H9 (cell line): ENCODE data around the gene RABL3. TPM values are rescaled to one million over a fixed set of nuclear protein-coding genes. Genes with fewer than 3 reads are reported as not detected.
A peak's percentile ranks its signal among the peaks of the same experiment; 100 is the strongest.

Source experiments
- DNase-seq: peaks from one replicate; pipeline ENCODE4 v3.0.0-alpha.2; 2017
- H2AFZ ChIP-seq: one replicate; pipeline ENCODE4 v1.6.1; 2013; ENCODE audit warnings: mild to moderate bottlenecking, low read length, control low read depth, moderate library complexity
- H2AK5ac ChIP-seq: 2 replicates; pipeline ENCODE4 v1.6.1; 2013; ENCODE audit warnings: low read length, control low read depth, mixed read lengths; ENCODE audit not compliant: insufficient read length
- H2BK120ac ChIP-seq: one replicate; pipeline ENCODE4 v1.6.1; 2013; ENCODE audit warnings: low read depth, mild to moderate bottlenecking, low read length, control low read depth, inconsistent platforms; ENCODE audit not compliant: poor library complexity, severe bottlenecking
- H2BK12ac ChIP-seq: 2 replicates; pipeline ENCODE4 v1.6.1; 2013; ENCODE audit warnings: low read length, control low read depth, mixed read lengths, low read depth; ENCODE audit not compliant: insufficient read length
- H2BK15ac ChIP-seq: 2 replicates; pipeline ENCODE4 v1.6.1; 2013; ENCODE audit warnings: low read depth, low read length, control low read depth
- H2BK20ac ChIP-seq: one replicate; pipeline ENCODE4 v1.6.1; 2013; ENCODE audit warnings: low read depth, mild to moderate bottlenecking, low read length, control low read depth, inconsistent platforms; ENCODE audit not compliant: poor library complexity, severe bottlenecking
- H2BK5ac ChIP-seq: 2 replicates; pipeline ENCODE4 v1.6.1; 2013; ENCODE audit warnings: low read length, control low read depth, mixed read lengths; ENCODE audit not compliant: insufficient read length
- H3K14ac ChIP-seq: 2 replicates; pipeline ENCODE4 v1.6.1; 2013; ENCODE audit warnings: low read length, control low read depth; ENCODE audit not compliant: insufficient read depth
- H3K18ac ChIP-seq: 2 replicates; pipeline ENCODE4 v1.6.1; 2013; ENCODE audit warnings: low read depth, mild to moderate bottlenecking, mixed read lengths, low read length, control low read depth; ENCODE audit not compliant: insufficient read length
- H3K23ac ChIP-seq: 2 replicates; pipeline ENCODE4 v1.6.1; 2013; ENCODE audit warnings: low read length, control low read depth, mixed read lengths, low read depth; ENCODE audit not compliant: insufficient read length
- H3K23me2 ChIP-seq: 2 replicates; pipeline ENCODE4 v1.6.1; 2013; ENCODE audit warnings: low read depth, mild to moderate bottlenecking, mixed read lengths, low read length, control low read depth; ENCODE audit not compliant: insufficient read length, poor library complexity, severe bottlenecking
- H3K27ac ChIP-seq: 2 replicates; pipeline ENCODE4 v1.5.1; 2013; ENCODE audit warnings: low read length, control low read depth, mixed read lengths, low read depth; ENCODE audit not compliant: insufficient read length
- H3K27me3 ChIP-seq: 2 replicates; pipeline ENCODE4 v1.6.1; 2013; ENCODE audit warnings: low read length, control low read depth, inconsistent platforms; ENCODE audit not compliant: insufficient read depth
- H3K4ac ChIP-seq: 2 replicates; pipeline ENCODE4 v1.6.1; 2013; ENCODE audit warnings: low read depth, mild to moderate bottlenecking, control low read depth, inconsistent platforms, low read length, moderate library complexity
- H3K4me1 ChIP-seq: 2 replicates; pipeline ENCODE4 v1.6.1; 2013; ENCODE audit warnings: low read length, control low read depth, inconsistent platforms; ENCODE audit not compliant: insufficient read depth
- H3K4me2 ChIP-seq: 2 replicates; pipeline ENCODE4 v1.6.1; 2013; ENCODE audit warnings: low read length, control low read depth, mixed read lengths; ENCODE audit not compliant: insufficient read length, insufficient read depth
- H3K56ac ChIP-seq: 2 replicates; pipeline ENCODE4 v1.6.1; 2013; ENCODE audit warnings: low read depth, mild to moderate bottlenecking, mixed read lengths, low read length, control low read depth; ENCODE audit not compliant: insufficient read length
- H3K79me1 ChIP-seq: 2 replicates; pipeline ENCODE4 v1.6.1; 2013; ENCODE audit warnings: low read depth, mild to moderate bottlenecking, moderate library complexity, low read length, control low read depth, inconsistent platforms; ENCODE audit not compliant: insufficient read depth, poor library complexity, severe bottlenecking
- H3K79me2 ChIP-seq: 2 replicates; pipeline ENCODE4 v1.6.1; 2013; ENCODE audit warnings: low read length, control low read depth, inconsistent platforms; ENCODE audit not compliant: insufficient read depth
- H3K9ac ChIP-seq: 2 replicates; pipeline ENCODE4 v1.6.1; 2013; ENCODE audit warnings: low read length, control low read depth, mixed read lengths; ENCODE audit not compliant: insufficient read length; ENCODE audit errors: extremely low read depth
- H3K9me3 ChIP-seq: one replicate; pipeline ENCODE4 v1.6.1; 2013; ENCODE audit warnings: low read depth, low read length, inconsistent platforms; ENCODE audit not compliant: control insufficient read depth
- H3T11ph ChIP-seq: one replicate; pipeline ENCODE4 v1.6.1; 2013; ENCODE audit warnings: mild to moderate bottlenecking, low read length, control low read depth, inconsistent platforms
- H4K20me1 ChIP-seq: one replicate; pipeline ENCODE4 v1.6.1; 2013; ENCODE audit not compliant: control insufficient read depth, insufficient read length, insufficient read depth
- H4K5ac ChIP-seq: 2 replicates; pipeline ENCODE4 v1.6.1; 2013; ENCODE audit warnings: low read depth, mild to moderate bottlenecking, mixed read lengths, low read length, control low read depth; ENCODE audit not compliant: insufficient read length
- H4K8ac ChIP-seq: replicated peaks from 2 replicates; pipeline ENCODE4 v1.6.1; 2013; ENCODE audit warnings: low read length, control low read depth, mixed read lengths, low read depth; ENCODE audit not compliant: insufficient read length
- H4K91ac ChIP-seq: 2 replicates; pipeline ENCODE4 v1.6.1; 2013; ENCODE audit warnings: low read depth, mild to moderate bottlenecking, moderate library complexity, mixed read lengths, low read length, control low read depth; ENCODE audit not compliant: insufficient read length
- H3K27ac Mint-ChIP-seq, 3 experiments: 2 replicates in 2 of 3; 3 replicates in 1 of 3; pipeline ENCODE4 v1.8.0; 2020 to 2021; ENCODE audit warnings: mixed read lengths in 3 of 3, mild to moderate bottlenecking in 1 of 3, moderate library complexity in 1 of 3
- H3K27me3 Mint-ChIP-seq: 2 replicates; pipeline ENCODE4 v1.8.0; 2021; ENCODE audit warnings: low read depth, mild to moderate bottlenecking, moderate library complexity, mixed read lengths
- H3K36me3 Mint-ChIP-seq, 3 experiments: 2 replicates in 2 of 3; 3 replicates in 1 of 3; pipeline ENCODE4 v1.8.0; 2020 to 2021; ENCODE audit warnings: low read depth in 3 of 3, mixed read lengths in 3 of 3; ENCODE audit not compliant: insufficient read depth in 1 of 3
- H3K4me1 Mint-ChIP-seq, 2 experiments: 2 replicates each; pipeline ENCODE4 v1.8.0; 2020; ENCODE audit warnings: mixed read lengths in 2 of 2
- H3K4me3 Mint-ChIP-seq, 2 experiments: 2 replicates in 1 of 2; 3 replicates in 1 of 2; pipeline ENCODE4 v1.8.0; 2020 to 2021; ENCODE audit warnings: mild to moderate bottlenecking in 2 of 2, mixed read lengths in 2 of 2, moderate library complexity in 1 of 2
- H3K9me3 Mint-ChIP-seq, 2 experiments: 2 replicates in 1 of 2; 3 replicates in 1 of 2; pipeline ENCODE4 v1.8.0; 2020; ENCODE audit warnings: mild to moderate bottlenecking in 2 of 2, mixed read lengths in 2 of 2, moderate library complexity in 1 of 2
- CTCF ChIP-seq: fragments of 200-600 bp; sonication (generic); conservative IDR thresholded peaks from 3 replicates; pipeline ENCODE4 v1.8.0; 2021; ENCODE audit warnings: antibody characterized with exemption, mild to moderate bottlenecking
- WGBS: extraction: QIAGEN DNeasy Blood & Tissue Kit; methylation state at CpG from one replicate; pipeline ENCODE4 v1.1.7; 2013; ENCODE audit warnings: missing lambda C conversion rate, low lambda C conversion rate, mixed read lengths; ENCODE audit not compliant: insufficient read length; ENCODE audit errors: extremely low coverage; 5-methylcytosine and 5-hydroxymethylcytosine counted together
- total RNA-seq: library from RNA; stranded (reverse); gene quantifications from 2 replicates; pipeline ENCODE4 v1.2.1, GENCODE V29; 2021

RABL3 gene
- total RNA-seq, 1 experiment from 2014 or later: 26.7 TPM

DNA sequence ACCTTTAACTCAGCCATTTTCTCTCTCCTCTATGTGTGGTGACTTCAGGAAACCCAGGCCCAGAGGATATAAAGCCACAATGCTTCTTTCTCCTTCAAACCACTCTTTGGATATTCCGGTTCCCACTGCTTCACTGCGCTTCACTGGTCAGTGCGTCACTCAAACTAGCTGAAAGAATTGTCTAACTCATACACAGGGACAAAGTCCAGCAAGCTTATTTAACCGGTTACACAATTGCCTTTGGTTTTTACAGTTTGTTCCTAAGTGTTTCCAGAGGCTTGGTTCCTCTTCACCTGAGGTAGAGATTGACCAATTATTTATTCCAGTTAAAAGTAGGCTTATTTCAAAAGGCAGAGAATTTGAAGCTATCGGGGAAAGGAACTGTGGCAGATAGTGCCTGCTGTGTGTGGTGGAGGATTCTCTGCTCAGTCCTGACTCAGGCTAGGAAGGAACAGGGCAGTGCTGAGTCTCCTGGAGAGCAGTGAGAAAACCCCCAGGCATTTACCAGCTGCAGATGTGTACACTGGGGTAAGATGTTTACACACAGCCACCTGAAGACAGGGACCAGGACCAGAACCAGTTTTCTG lies 60.1 kb downstream of the RABL3 start, which contains the start of gene HGD:
HGD (minus strand) TSS at position 145 of the 587 bp plus-strand sequence; CDS start at position 17, 128 bp downstream.
- Mint-ChIP-seq H3K27ac (peak within 1 kb of the TSS; percentile 27 to 85 (median 82)), H3K4me1 (peaks cover 52 to 57% of the 10 kb centered on the region in 2 experiments)
- no peak within 1 kb of the TSS for H2BK120ac ChIP-seq

More for the DNA sequence above, 60.1 kb downstream of the RABL3 start, which contains the start of gene HGD:
- Histone ChIP-seq H2BK5ac (no peak within 1 kb of the TSS), H3K14ac (no peak within 1 kb of the TSS), H3K27me3 (no peaks in the 10 kb centered on the region), H3K27ac (no peak within 1 kb of the TSS), H3K9me3 (no peaks in the 10 kb centered on the region), H3K79me2 (no peaks in the 10 kb centered on the region), H4K5ac (no peak within 1 kb of the TSS), H2BK12ac (no peak within 1 kb of the TSS), H3K4ac (no peak within 1 kb of the TSS), H4K8ac (no peak within 1 kb of the TSS), H3K9ac (no peak within 1 kb of the TSS), H3K4me1 (peaks cover 3% of the 10 kb centered on the region; the same call in 1 of the 2 replicates), H3K18ac (no peak within 1 kb of the TSS), H2AFZ (no peak within 1 kb of the TSS), H3K79me1 (no peaks in the 10 kb centered on the region), H3K56ac (no peak within 1 kb of the TSS), H4K20me1 (no peaks in the 10 kb centered on the region), H3K23me2 (no peaks in the 10 kb centered on the region), H2AK5ac (no peak within 1 kb of the TSS), H3K4me2 (no peak within 1 kb of the TSS), H2BK20ac (no peak within 1 kb of the TSS), H2BK15ac (no peak within 1 kb of the TSS), H4K91ac (no peak within 1 kb of the TSS), H3K23ac (no peak within 1 kb of the TSS), H3T11ph (no peak within 1 kb of the TSS)
- DNase-seq: no peak
- WGBS: no CpG with 5 or more reads among the region's 5 CpGs
- no peak for TF ChIP-seq CTCF
- Mint-ChIP-seq H3K4me3 (no peak within 1 kb of the TSS), H3K9me3 (peaks cover 7 to 8% of the 10 kb centered on the region in 2 experiments; a peak in 4 of 5 replicates), H3K36me3 (peaks cover 5 to 15% (median 8%) of the 10 kb centered on the region in 3 experiments; a peak in 5 of 7 replicates), H3K27me3 (no peaks in the 10 kb centered on the region)
